Measurements from ENCODE around the gene CHD3.
"Not testable (repeated sequence)": the region's sequence is repeated elsewhere in the genome, so short reads cannot be mapped to it uniquely, and the experiment has no call there.

The CHD3 gene

GRCh38 chr17:7849751-7850504, 38.7 kb upstream of the CHD3 start:
- no peak for DNase-seq (ENCODE audit: low read depth in 2 of 3, low spot score in 1 of 3)

GRCh38 chr17:7850701-7851437, 37.7 kb upstream of the CHD3 start:
- DNase-seq (ENCODE audit: low read depth in 2 of 3, low spot score in 1 of 3) = no peak

DNA sequence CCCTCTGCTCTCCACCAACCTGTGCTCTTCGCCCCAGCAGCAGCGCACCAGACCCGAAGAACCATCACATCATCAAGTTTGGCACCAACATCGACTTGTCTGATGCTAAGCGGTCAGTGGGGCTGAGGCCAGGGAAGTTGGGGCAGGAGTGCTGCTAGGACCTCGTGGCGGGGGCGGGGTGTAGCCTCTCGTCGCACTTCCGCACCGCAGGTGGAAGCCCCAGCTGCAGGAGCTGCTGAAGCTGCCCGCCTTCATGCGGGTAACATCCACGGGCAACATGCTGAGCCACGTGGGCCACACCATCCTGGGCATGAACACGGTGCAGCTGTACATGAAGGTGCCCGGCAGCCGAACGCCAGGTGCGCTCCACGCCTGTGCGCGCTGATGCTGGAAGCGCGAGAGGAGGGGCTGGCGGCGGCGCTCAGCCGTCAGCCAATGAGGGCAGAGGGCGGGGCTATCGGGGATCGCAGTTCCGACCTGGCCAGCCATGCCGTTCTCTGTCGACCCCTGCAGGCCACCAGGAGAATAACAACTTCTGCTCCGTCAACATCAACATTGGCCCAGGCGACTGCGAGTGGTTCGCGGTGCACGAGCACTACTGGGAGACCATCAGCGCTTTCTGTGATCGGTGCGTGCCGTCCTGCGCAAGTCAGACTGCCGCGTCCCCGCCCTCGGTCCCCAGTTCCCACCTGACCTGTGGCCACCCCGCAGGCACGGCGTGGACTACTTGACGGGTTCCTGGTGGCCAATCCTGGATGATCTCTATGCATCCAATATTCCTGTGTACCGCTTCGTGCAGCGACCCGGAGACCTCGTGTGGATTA, 36.9 kb upstream of the CHD3 start:
- DNase-seq (ENCODE audit: low read depth in 2 of 3, low spot score in 1 of 3) = peak; percentile 84 to 91 (median 87)

DNA sequence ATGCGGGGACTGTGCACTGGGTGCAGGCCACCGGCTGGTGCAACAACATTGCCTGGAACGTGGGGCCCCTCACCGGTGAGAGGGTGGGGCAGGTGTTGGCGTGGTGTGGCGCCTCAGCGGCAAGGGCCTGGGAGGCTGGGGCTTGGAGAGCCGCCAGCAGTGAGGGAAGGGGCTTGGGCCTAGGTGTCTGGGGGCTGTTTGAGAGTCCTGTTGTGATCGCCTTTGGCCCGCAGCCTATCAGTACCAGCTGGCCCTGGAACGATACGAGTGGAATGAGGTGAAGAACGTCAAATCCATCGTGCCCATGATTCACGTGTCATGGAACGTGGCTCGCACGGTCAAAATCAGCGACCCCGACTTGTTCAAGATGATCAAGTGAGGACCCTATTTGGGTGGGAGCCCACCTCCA, 36.3 kb upstream of the CHD3 start:
- DNase-seq (ENCODE audit: low read depth in 2 of 3, low spot score in 1 of 3) = no peak

DNA sequence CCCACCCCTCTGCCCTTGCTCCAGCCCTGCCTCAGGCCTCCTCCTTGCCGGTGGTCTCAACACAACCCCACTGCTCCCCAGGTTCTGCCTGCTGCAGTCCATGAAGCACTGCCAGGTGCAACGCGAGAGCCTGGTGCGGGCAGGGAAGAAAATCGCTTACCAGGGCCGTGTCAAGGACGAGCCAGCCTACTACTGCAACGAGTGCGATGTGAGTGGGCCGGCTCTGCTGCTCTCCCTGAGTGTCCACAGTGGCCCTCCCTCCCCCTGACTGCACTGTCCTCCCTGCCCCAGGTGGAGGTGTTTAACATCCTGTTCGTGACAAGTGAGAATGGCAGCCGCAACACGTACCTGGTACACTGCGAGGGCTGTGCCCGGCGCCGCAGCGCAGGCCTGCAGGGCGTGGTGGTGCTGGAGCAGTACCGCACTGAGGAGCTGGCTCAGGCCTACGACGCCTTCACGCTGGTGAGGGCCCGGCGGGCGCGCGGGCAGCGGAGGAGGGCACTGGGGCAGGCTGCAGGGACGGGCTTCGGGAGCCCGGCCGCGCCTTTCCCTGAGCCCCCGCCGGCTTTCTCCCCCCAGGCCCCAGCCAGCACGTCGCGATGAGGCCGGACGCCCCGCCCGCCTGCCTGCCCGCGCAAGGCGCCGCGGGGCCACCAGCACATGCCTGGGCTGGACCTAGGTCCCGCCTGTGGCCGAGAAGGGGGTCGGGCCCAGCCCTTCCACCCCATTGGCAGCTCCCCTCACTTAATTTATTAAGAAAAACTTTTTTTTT, 35.5 kb upstream of the CHD3 start:
- no peak for DNase-seq (ENCODE audit: low read depth in 2 of 3, low spot score in 1 of 3)

- DNase-seq (ENCODE audit: low read depth in 2 of 3, low spot score in 1 of 3) = no peak
These were observed 34.9 kb upstream of the CHD3 start for GRCh38 chr17:7853691-7854038.

DNA sequence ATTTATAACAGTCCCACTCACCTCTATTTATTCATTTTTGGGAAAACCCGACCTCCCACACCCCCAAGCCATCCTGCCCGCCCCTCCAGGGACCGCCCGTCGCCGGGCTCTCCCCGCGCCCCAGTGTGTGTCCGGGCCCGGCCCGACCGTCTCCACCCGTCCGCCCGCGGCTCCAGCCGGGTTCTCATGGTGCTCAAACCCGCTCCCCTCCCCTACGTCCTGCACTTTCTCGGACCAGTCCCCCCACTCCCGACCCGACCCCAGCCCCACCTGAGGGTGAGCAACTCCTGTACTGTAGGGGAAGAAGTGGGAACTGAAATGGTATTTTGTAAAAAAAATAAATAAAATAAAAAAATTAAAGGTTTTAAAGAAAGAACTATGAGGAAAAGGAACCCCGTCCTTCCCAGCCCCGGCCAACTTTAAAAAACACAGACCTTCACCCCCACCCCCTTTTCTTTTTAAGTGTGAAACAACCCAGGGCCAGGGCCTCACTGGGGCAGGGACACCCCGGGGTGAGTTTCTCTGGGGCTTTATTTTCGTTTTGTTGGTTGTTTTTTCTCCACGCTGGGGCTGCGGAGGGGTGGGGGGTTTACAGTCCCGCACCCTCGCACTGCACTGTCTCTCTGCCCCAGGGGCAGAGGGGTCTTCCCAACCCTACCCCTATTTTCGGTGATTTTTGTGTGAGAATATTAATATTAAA, 34.4 kb upstream of the CHD3 start:
- DNase-seq (ENCODE audit: low read depth in 2 of 3, low spot score in 1 of 3) = no peak

DNA sequence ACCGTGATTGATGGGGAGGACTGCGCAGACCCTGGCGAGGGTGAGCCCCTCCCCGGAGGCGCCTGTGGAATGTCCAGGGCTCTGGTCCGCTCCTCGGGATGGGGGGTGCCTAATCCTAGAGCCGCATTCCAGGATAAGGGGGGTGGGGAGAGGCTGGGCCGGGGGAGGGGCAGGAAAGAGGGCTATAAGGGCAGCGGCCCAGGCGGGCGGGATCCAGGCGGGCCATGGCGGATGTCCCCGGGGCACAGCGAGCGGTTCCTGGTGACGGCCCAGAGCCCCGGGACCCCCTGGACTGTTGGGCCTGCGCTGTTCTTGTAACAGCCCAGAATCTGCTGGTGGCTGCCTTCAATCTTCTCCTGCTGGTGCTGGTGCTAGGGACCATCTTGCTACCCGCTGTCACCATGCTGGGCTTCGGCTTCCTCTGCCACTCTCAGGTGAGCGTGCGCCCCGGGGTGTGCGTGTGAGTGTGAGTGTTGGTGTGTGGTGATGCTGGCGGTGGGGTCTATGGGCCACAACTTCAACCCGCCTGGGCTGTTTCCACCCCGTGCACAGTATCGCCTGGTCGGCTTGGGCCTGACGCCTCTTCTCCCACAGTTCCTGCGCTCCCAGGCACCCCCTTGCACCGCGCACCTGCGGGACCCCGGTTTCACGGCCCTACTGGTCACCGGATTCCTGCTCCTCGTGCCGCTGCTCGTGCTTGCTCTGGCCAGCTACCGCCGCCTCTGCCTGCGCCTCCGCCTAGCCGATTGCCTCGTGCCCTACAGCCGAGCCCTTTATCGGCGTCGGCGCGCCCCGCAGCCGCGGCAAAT, 33.5 kb upstream of the CHD3 start, which contains the start of gene TMEM88:
Gene TMEM88 (plus strand): TSS at position 216 of the 809 bp plus-strand sequence. CDS start 9 bp downstream, at position 225.
- no peak for DNase-seq (ENCODE audit: low read depth in 2 of 3, low spot score in 1 of 3)

DNA sequence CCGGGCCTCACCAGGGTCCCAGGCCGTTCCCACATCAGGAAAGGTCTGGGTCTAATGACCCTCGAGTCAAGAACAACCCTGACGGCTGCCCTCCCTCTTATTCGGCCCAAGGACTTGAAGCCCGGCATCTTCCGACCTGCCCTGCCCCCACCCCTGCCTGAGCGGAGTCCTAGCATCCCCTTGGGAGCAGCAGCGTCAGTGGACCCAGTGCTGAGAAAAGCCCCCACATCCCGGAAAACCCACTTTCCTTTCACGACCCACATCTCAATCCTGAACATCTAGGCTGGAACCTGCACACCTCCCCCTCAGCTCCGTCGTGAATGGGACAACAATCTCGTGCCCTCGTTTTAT, 33.0 kb upstream of the CHD3 start:
- DNase-seq (ENCODE audit: low read depth in 2 of 3, low spot score in 1 of 3) = no peak

GRCh38 chr17:7856011-7856810, 32.4 kb upstream of the CHD3 start:
- DNase-seq (ENCODE audit: low read depth in 2 of 3, low spot score in 1 of 3) = no peak

GRCh38 chr17:7856811-7857712, 31.5 kb upstream of the CHD3 start, which contains the start of gene NAA38:
Gene NAA38, minus strand, starts transcription at chr17:7857559. Its CDS starts 96 bp downstream, at chr17:7857463.
- DNase-seq (ENCODE audit: low read depth in 2 of 3, low spot score in 1 of 3) = peak; percentile 90 to 92 (median 90)

DNA sequence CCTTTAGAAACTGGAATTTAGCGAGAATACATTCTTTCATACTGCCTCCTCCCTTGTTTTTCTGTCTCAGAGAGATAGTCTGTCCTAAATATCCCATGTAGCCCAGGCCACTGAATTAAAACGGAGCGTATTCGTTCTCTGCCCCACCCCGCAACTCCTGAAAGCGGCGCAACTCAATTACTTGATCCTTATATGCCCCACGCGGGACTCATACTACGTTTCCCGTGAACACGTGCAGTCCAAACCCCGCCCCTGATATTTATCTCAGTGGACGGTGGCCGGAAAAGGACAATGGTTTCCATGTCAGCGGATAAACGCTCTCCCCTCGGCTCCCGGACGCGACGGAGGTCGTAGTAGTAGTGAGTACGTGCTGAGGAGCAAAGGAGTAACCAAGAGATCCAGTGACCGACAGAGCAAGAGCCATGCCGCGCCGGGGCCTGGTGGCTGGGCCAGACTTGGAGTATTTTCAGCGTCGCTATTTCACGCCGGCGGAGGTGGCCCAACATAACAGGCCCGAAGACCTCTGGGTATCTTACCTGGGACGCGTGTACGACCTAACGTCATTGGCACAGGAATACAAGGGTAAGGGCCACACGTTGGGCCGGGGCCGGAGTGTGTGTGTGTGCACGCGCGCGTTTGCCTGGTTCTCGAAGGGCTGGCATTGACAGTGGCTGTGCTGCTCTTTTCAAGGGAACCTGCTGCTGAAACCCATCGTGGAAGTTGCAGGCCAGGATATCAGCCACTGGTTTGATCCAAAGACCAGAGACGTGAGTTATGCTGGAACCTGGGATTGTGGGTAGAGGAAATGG, 30.7 kb upstream of the CHD3 start, which contains the start of gene CYB5D1:
Gene CYB5D1 (plus strand): TSS at position 291 of the 809 bp plus-strand sequence. CDS start 132 bp downstream, at position 423.
- DNase-seq (ENCODE audit: low read depth in 2 of 3, low spot score in 1 of 3) = peak; percentile 81 to 90 (median 85)

- DNase-seq (ENCODE audit: low read depth in 2 of 3, low spot score in 1 of 3) = no peak
These were observed 30.1 kb upstream of the CHD3 start for GRCh38 chr17:7858522-7858810.

DNA sequence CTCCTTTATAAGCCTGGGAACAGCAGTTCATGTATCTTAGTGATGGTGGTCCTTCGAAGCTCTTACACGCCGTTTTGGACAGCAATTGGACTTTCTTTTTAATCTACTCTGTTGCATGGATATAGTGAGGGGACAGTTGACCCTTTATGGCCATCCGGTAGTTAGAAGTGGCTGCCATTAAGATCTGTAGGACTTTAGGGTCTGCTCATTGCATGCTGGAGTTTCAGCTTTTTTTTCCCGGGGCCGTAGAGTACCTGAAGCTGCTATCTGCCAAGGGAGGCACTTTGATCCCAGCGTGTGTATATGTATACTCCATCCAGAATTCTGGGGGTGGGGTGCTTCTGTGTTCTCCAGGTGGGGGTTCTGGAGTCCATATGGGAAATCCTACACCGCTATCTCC, 29.6 kb upstream of the CHD3 start:
- no peak for DNase-seq (ENCODE audit: low read depth in 2 of 3, low spot score in 1 of 3)

DNA sequence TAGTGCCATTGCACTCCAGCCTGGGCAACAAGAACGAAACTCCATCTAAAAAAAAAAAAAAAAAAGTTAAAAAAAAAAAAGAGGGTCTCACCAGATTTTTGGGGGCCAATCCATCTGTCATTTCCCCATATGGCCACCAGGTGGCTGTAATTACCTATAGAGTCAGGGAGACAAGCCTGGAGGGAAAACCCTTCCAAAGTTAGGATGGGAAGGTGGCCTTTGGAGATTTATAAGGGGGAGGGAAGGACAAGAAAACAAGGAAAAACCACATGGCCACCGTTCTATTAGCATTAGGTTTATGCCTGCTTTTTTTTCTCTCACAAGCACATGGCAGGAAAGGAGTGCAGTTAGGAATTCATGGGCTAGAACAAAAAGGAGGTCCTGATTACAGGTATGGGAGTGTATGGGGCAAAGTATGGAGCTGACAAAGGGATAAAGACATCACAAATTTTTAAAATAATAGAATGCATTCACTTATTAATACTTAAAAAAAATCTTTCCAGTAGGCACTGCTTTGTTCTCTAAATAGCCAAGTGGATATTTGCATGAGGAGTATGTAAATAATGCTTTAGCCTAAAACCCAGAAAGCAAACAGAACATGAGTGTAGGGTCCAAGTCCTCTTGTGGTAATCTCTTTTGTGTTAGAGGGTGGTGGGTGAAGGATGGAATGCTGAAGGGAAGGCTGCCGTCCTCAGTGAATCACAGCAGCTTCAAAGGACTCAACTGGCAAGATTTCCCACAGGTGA, 25.7 kb upstream of the CHD3 start:
- no peak for DNase-seq (ENCODE audit: low read depth in 2 of 3, low spot score in 1 of 3)

- DNase-seq (ENCODE audit: low read depth in 2 of 3, low spot score in 1 of 3) = not testable (repeated sequence)
These were observed 24.2 kb upstream of the CHD3 start for GRCh38 chr17:7864384-7864783.

Measured in stimulated activated CD4-positive, alpha-beta T cell treated with anti-CD3 and anti-CD28 coated beads, Interleukin-12 subunit alpha, Interleukin-12 subunit beta, amount 100 ng/mL, for 48 hours (primary cell).